NCI-H748 (cell line): ENCODE results near the gene PSMB5.

Experiments used
- DNase-seq: peaks from one replicate; lab custom pipeline; 2025; ENCODE audit not compliant: unreplicated experiment; lab: John Stamatoyannopoulos, UW

PSMB5 gene

GRCh38 chr14:23045419-23046357 lies 11.0 kb upstream of the PSMB5 start:
- DNase-seq, result no peak

GRCh38 chr14:23044840-23045239 lies 10.1 kb upstream of the PSMB5 start:
- no peak for DNase-seq

GRCh38 chr14:23043754-23044153 lies 9.1 kb upstream of the PSMB5 start:
- DNase-seq, result no peak

GRCh38 chr14:23043145-23043544 lies 8.4 kb upstream of the PSMB5 start:
- DNase-seq, result no peak

- no peak for DNase-seq
Observed at GRCh38 chr14:23042162-23042965, 7.7 kb upstream of the PSMB5 start, which contains the start of gene PSMB11. TSS of gene PSMB11 (plus strand) at chr14:23042212. CDS start at chr14:23042226, 14 bp downstream.

- DNase-seq, result no peak
Observed at GRCh38 chr14:23041729-23042128, 7.0 kb upstream of the PSMB5 start.

GRCh38 chr14:23040100-23040499 lies 5.4 kb upstream of the PSMB5 start:
- no peak for DNase-seq

GRCh38 chr14:23035303-23036144 lies 824 bp upstream of the PSMB5 start:
- no peak for DNase-seq

- no peak for DNase-seq
Observed at GRCh38 chr14:23033801-23034497, 751 bp downstream of the PSMB5 start.

GRCh38 chr14:23033251-23033727 lies 1.4 kb downstream of the PSMB5 start:
- no peak for DNase-seq

GRCh38 chr14:23030936-23031335 lies 3.8 kb downstream of the PSMB5 start:
- DNase-seq, result no peak

GRCh38 chr14:23028799-23029198 lies 5.9 kb downstream of the PSMB5 start:
- DNase-seq, result no peak

- DNase-seq, result no peak
Observed at GRCh38 chr14:23025151-23025814, 9.4 kb downstream of the PSMB5 start.

GRCh38 chr14:23024612-23025075 lies 10.1 kb downstream of the PSMB5 start:
- no peak for DNase-seq

- DNase-seq, result no peak
Observed at GRCh38 chr14:23023795-23024152, 10.9 kb downstream of the PSMB5 start.

- DNase-seq, result no peak
Observed at GRCh38 chr14:23023022-23023794, 11.5 kb downstream of the PSMB5 start.

GRCh38 chr14:23021889-23022442 lies 12.7 kb downstream of the PSMB5 start:
- no peak for DNase-seq

- no peak for DNase-seq
Observed at GRCh38 chr14:23021434-23021833, 13.3 kb downstream of the PSMB5 start.
